HG03378 (cell line): ENCODE data around the gene MSH2.
"Not testable (repeated sequence)": the region's sequence is repeated elsewhere in the genome, so short reads cannot be mapped to it uniquely, and the experiment has no call there.

Experiments used
- ATAC-seq: cut with Tn5 transposase; IDR thresholded peaks from one replicate; pipeline ENCODE4 v1.9.1; 2021; ENCODE audit warnings: mild to moderate bottlenecking, moderate library complexity; ENCODE audit not compliant: unreplicated experiment

Gene MSH2

GRCh38 chr2:47406649-47407330 is 3.8 kb downstream of the MSH2 start:
- not testable (repeated sequence) for ATAC-seq

DNA sequence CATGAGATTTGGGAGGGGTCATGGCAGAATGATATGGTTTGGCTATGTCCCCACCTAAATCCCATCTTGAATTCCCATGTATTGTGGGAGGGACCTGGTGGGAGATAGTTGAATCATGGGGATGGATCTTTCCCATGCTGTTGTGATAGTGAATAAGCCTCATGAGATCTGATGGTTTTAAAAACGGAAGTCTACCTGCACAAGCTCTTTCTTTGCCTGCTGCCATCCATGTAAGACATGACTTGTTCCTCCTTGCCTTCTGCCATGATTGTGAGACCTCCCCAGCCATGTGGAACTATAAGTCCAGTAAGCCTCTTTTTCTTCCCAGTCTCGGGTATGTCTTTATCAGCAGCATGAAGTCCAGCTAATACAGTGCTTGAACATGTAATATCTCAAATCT is 5.0 kb downstream of the MSH2 start:
- not testable (repeated sequence) for ATAC-seq

- no peak for ATAC-seq
These were observed 11.9 kb downstream of the MSH2 start for GRCh38 chr2:47414682-47415458.

- no peak for ATAC-seq
These were observed 17.3 kb downstream of the MSH2 start for GRCh38 chr2:47420214-47420613.

GRCh38 chr2:47420683-47421082 is 17.7 kb downstream of the MSH2 start:
- ATAC-seq = not testable (repeated sequence)

DNA sequence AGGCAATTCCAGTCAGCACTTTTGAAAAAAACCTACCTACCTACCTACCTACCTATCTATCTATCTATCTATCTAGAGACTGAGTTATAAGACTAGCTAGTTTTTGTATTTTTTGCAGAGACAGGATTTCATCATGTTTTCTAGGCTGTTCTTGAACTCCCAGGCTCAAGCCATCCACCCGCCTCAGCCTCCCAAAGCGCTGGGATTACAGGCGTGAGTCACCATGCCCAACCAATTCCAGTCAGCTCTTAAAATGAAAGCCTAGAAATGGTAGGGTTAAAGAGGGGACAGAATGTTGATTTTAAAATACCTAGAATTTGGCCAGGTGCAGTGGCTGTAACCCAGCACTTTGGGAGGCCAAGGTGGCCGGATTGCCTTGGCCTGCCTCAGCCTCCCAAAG is 19.1 kb downstream of the MSH2 start:
- no peak for ATAC-seq

GRCh38 chr2:47422560-47422959 is 19.6 kb downstream of the MSH2 start:
- no peak for ATAC-seq

DNA sequence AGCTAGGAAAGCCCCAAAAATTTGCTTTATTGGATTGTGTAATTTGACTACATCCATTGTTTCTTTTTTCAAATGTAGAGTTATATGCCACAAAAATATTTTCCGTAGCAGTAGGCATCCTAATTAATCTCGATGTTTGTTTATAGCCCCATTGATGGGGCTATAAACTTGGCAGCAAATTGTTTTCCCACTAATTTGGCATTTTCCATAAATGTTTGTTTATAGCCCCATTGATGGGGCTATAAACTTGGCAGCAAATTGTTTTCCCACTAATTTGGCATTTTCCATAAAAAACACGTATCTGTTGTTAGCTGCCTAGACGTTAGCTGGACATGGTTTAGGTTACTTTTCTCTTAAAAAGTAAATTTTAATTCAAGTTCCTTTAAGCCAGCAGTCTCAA is 23.8 kb downstream of the MSH2 start:
- ATAC-seq = no peak

- no peak for ATAC-seq
These were observed 26.8 kb downstream of the MSH2 start for GRCh38 chr2:47429795-47430194.

DNA sequence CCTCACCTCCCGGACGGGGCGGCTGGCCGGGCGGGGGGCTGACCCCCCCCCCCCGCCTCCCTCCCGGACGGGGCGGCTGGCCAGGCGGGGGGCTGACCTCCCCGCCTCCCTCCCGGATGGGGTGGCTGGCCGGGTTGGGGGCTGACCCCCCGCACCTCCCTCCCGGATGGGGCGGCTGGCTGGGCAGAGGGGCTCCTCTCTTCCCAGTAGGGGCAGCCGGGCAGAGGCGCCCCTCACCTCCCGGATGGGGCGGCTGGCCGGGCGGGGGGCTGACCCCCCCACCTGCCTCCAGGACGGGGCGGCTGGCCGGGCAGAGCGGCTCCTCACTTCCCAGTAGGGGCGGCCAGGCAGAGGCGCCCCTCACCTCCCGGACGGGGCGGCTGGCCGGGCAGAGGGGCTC is 30.1 kb downstream of the MSH2 start:
- not testable (repeated sequence) for ATAC-seq

DNA sequence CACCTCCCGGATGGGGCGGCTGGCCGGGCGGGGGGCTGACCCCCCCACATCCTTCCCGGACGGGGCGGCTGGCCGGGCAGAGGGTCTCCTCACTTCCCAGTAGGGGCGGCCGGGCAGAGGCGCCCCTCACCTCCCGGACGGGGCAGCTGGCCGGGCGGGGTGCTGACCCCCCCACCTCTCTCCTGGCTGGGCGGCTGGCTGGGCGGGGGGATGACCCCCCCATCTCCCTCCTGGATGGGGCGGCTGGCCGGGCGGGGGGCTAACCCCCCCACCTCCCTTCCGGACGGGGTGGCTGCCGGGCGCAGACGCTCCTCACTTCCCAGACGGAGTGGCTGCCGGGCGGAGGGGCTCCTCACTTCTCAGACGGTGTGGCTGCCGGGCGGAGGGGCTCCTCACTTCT is 30.5 kb downstream of the MSH2 start:
- not testable (repeated sequence) for ATAC-seq

DNA sequence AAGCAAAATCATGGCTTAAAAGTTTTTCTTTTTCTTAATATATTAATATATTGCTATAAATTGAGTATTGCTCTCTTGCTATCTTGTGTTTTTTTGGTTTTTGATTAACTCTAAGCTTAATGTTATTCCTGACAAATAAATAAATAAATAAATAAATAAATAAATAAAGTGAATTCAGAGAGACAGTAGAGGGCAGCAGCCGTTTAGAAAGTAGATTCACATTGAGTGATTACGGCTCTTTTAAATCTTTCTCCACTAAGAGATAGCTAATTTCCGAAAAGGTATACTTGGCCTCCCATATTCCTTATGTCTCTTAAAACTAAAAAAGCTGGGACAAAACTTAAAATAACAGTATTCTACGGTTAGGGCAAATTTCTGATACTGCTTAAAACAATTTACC is 34.3 kb downstream of the MSH2 start:
- no peak for ATAC-seq

DNA sequence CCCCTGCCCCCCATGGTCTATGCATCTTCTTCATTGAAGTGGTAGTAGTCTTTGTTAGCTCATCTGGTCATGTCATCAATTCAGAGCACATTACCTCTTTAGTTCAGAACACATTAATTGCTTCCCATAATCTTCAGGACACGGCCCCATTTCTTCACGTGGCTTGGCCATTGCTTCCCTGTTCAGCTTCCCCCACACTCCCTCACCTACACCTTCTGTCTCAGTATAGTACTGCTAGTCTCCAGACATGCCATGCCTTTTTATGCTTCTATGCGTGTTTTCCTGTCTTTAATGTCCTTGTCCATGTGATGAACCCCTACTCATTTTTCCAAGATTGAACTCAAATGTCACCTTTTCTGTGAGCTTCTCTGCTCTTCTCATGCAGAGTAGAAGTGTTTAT is 35.1 kb downstream of the MSH2 start:
- no peak for ATAC-seq

DNA sequence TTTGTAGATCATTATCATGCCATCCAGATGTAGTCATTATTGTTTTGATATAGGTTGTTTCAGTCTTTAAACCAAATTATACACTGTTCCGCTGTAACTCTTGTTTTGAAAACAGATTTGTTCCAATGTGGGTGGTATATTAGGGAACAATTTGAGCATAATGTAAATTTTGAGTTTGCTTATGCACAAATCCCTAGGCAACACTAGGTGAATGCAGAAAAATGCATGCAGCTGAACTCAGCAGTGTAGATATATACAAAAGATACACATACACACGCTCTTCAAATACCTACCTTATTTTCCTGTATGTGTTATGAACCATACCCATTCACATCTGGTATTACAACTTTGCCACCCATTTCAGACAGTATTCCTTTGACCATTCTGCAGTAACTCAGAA is 35.8 kb downstream of the MSH2 start:
- no peak for ATAC-seq

GRCh38 chr2:47451790-47452189 is 48.8 kb downstream of the MSH2 start:
- ATAC-seq = no peak

DNA sequence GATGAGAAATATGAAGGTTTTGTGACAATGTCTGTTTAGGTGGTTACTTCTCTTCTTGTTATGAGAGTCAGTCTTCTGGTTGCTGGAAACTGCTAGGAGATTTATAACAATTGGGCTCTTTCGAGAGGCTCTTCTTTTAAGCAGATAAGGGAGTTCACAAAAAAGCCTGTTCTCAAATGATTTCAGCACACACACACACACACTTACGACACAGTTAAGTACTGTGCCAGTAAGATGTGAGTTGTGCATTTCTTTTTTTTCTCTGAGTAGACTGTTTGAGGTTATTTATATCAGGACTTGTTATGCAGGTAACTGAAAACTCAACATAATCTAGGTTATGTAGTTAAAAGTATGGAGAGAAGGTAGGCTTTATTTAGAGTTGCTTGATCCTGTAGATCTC is 49.8 kb downstream of the MSH2 start:
- ATAC-seq = no peak

DNA sequence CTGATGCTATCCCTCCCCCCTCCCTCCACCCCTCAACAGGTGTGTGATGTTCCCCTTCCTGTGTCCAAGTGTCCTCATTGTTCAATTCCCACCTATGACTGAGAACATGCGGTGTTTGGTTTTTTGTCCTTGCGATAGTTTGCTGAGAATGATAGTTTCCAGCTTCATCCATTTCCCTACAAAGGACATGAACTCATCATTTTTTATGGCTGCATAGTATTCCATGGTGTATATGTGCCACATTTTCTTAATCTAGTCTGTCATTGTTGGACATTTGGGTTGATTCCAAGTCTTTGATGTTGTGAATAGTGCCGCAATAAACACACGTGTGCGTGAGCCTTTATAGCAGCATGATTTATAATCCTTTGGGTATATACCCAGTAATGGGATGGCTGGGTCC is 51.9 kb downstream of the MSH2 start:
- not testable (repeated sequence) for ATAC-seq

- ATAC-seq = no peak
These were observed 52.5 kb downstream of the MSH2 start for GRCh38 chr2:47455411-47455810.

DNA sequence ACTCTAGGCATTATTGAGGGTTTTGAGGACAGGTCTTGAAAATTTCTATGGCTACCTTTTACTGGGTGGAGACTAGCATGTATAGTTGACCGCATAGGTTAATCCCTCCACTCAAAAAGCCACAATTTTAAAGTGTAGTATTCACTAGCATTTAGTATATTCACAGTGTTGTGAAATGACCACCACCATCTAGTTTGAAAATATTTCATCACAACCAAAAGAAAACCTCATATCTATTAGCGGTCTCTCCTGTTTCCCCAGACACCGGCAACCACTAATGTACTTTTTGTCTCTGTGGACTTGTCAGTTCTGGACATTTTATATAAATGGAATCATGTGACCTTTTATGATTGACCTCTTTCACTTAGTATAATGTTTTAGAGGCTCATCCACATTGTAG is 53.9 kb downstream of the MSH2 start:
- no peak for ATAC-seq

DNA sequence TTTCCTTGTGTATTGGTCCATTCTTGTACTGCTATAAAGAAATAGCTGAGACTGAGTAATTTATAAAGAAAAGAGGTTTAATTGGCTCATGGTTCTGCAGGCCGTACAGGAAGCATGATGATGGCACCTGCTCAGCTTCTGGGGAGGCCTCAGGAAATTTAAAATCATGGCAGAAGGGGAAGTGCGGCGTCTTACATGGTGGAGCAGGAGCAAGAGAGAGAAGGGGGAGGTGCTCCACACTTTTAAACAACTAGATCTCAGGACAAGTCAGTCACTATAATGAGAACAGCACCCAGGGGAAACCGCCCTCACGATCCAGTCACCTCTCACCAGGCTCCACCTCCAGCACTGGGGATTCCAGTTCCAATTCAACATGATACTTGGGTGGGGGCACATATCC is 54.3 kb downstream of the MSH2 start:
- ATAC-seq = no peak

GRCh38 chr2:47459021-47459420 is 56.1 kb downstream of the MSH2 start:
- no peak for ATAC-seq

GRCh38 chr2:47460766-47461165 is 57.8 kb downstream of the MSH2 start:
- no peak for ATAC-seq
